Fibroblast of lung (primary cell): ENCODE measurements around the gene TP53I11.

Source experiments
- CTCF ChIP-seq, 2 donors: IDR thresholded peaks in 1 of 2; conservative IDR thresholded peaks in 1 of 2; 1 replicate in 1 of 2; 2 replicates in 1 of 2; pipeline ENCODE4 v1.5.1; 2011 to 2012; ENCODE audit warnings: low read length in 2 of 2, control low read depth in 1 of 2, inconsistent platforms in 1 of 2, low read depth in 1 of 2, mild to moderate bottlenecking in 1 of 2
- EZH2 ChIP-seq: IDR thresholded peaks from 2 replicates; pipeline ENCODE4 v1.5.1; 2012; ENCODE audit warnings: low read length, control low read depth, mild to moderate bottlenecking; ENCODE audit errors: missing control alignments

DNA sequence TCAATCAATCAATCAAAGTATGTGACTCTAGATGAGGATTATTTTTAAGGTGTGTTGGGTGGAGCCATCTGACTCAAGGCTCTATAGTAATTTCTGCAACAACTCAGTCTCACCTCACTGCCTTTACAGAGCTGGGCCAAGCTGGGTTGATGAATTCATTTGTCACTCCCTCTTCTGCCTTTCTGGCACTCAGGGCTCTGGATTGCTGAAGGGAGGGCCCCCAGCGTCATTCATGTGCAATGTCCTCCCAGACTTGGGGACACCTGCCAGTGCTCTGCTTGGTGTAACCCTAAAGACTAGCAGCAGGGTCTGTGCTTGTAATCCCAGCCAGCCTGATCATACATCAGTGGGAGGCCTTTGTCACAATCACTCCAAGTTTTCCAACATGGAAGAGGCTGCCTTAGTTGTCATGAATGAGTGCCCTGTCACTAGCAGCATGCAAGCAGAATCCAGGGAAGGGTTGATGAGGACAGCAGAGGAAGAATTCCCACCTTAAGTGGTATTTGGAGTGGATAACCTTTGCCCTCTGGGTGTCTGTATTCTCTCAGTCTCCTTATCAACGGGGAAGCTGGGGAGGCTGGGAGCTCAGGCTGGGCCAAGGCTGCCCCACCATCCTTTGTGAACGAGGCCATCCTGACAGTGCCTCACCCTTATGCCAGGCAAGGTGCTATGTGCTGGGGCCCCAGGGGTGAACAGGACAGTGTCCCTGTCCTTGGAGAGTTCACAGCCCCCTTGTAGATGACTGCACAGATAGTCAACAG lies 2.0 kb upstream of the TP53I11 start:
- no peak for TF ChIP-seq CTCF (conservative IDR thresholded peaks at IDR 0.05 in 1 of 2, IDR thresholded peaks at IDR 0.05 in 1 of 2; ENCODE audit: low read depth in 1 of 2, low read length in 2 of 2)
- no peak for TF ChIP-seq EZH2
